Right atrium auricular region (tissue), 2 donors: ENCODE measurements around the gene AQP12B. TPM values are rescaled to one million over a fixed set of nuclear protein-coding genes. Genes with fewer than 3 reads are reported as not detected.

Source experiments
- DNase-seq: peaks from one replicate; pipeline ENCODE4 v3.0.0-alpha.2; 2019; ENCODE audit warnings: low spot score
- H3K27ac ChIP-seq, 2 donors: fragments of 200-600 bp; sonication (generic); 1 replicate in 1 of 2; 2 replicates in 1 of 2; pipeline ENCODE4 v1.5.1; 2016 to 2019
- H3K27me3 ChIP-seq, 2 donors: fragments of 200-600 bp; sonication (generic); one replicate each; pipeline versions ENCODE4 v1.5.1 to v1.6.0; 2017 to 2019
- H3K36me3 ChIP-seq: fragments of 200-600 bp; sonication (generic); one replicate; pipeline ENCODE4 v1.5.1; 2016
- H3K4me1 ChIP-seq, 2 donors: fragments of 200-600 bp; sonication (generic); one replicate each; pipeline versions ENCODE4 v1.5.1 to v1.6.0; 2017 to 2019
- H3K4me3 ChIP-seq, 2 donors: fragments of 200-600 bp; sonication (generic); 1 replicate in 1 of 2; 2 replicates in 1 of 2; pipeline ENCODE4 v1.5.1; 2017 to 2019; ENCODE audit warnings: mild to moderate bottlenecking in 1 of 2, moderate library complexity in 1 of 2
- H3K9me3 ChIP-seq, 2 donors: fragments of 200-600 bp; sonication (generic); one replicate each; pipeline ENCODE4 v1.5.1; 2019
- CTCF ChIP-seq, 2 donors: fragments of 200-600 bp; sonication (generic); IDR thresholded peaks; one replicate each; pipeline ENCODE4 v1.5.1; 2019; ENCODE audit warnings: antibody characterized with exemption in 2 of 2
- total RNA-seq, 2 donors: library from RNA; depleted of rRNA; stranded (reverse); fragments of >200 nt; gene quantifications; one replicate each; pipeline ENCODE4 v1.1.0, GENCODE V29; 2016

The AQP12B gene
- total RNA-seq, 2 donors from 2014 or later: not detected

- H3K36me3 ChIP-seq: no peaks in the 10 kb centered on the region
- no peaks in the 10 kb centered on the region for H3K4me1 ChIP-seq
- DNase-seq: no peak
- no peak for TF ChIP-seq CTCF (IDR thresholded peaks at IDR 0.05)
- no peak overlapping the region for H3K4me3 ChIP-seq
- H3K9me3 ChIP-seq: no peaks in the 10 kb centered on the region
- no peak overlapping the region for H3K27ac ChIP-seq
- H3K27me3 ChIP-seq: no peaks in the 10 kb centered on the region
These were observed 32.4 kb upstream of the AQP12B start for GRCh38 chr2:240714747-240715725.

GRCh38 chr2:240713928-240714746, 31.5 kb upstream of the AQP12B start:
- no peak for DNase-seq
- H3K9me3 ChIP-seq: no peaks in the 10 kb centered on the region
- H3K27ac ChIP-seq: no peak overlapping the region
- H3K36me3 ChIP-seq: no peaks in the 10 kb centered on the region
- H3K4me1 ChIP-seq: no peaks in the 10 kb centered on the region
- H3K27me3 ChIP-seq: no peaks in the 10 kb centered on the region
- no peak for TF ChIP-seq CTCF (IDR thresholded peaks at IDR 0.05)
- H3K4me3 ChIP-seq: no peak overlapping the region

- Histone ChIP-seq H3K27ac (no peak overlapping the region), H3K9me3 (no peaks in the 10 kb centered on the region), H3K27me3 (no peaks in the 10 kb centered on the region), H3K4me1 (no peaks in the 10 kb centered on the region), H3K4me3 (no peak overlapping the region), H3K36me3 (no peaks in the 10 kb centered on the region)
- no peak for DNase-seq
- no peak for TF ChIP-seq CTCF (IDR thresholded peaks at IDR 0.05)
These were observed 30.6 kb upstream of the AQP12B start for GRCh38 chr2:240713071-240713927.

- no peak for TF ChIP-seq CTCF (IDR thresholded peaks at IDR 0.05)
- DNase-seq: no peak
- Histone ChIP-seq H3K4me3 (no peak overlapping the region), H3K4me1 (no peaks in the 10 kb centered on the region), H3K27me3 (no peaks in the 10 kb centered on the region), H3K36me3 (no peaks in the 10 kb centered on the region), H3K9me3 (no peaks in the 10 kb centered on the region), H3K27ac (no peak overlapping the region)
These were observed 29.4 kb upstream of the AQP12B start for GRCh38 chr2:240712121-240712520.

GRCh38 chr2:240711701-240712100, 29.0 kb upstream of the AQP12B start:
- H3K4me1 ChIP-seq: no peaks in the 10 kb centered on the region
- no peak for TF ChIP-seq CTCF (IDR thresholded peaks at IDR 0.05)
- no peaks in the 10 kb centered on the region for H3K9me3 ChIP-seq
- no peak for DNase-seq
- no peak overlapping the region for H3K27ac ChIP-seq
- H3K4me3 ChIP-seq: no peak overlapping the region
- no peaks in the 10 kb centered on the region for H3K36me3 ChIP-seq
- no peaks in the 10 kb centered on the region for H3K27me3 ChIP-seq
